Stimulated activated CD4-positive, alpha-beta T cell treated with anti-CD3 and anti-CD28 coated beads, Interleukin-12 subunit alpha, Interleukin-12 subunit beta, amount 100 ng/mL, for 4 hours (primary cell): ENCODE results near the gene DMWD.

Experiments used
- DNase-seq: peaks from one replicate; pipeline ENCODE4 v3.0.0-alpha.2; 2020

Gene DMWD

DNA sequence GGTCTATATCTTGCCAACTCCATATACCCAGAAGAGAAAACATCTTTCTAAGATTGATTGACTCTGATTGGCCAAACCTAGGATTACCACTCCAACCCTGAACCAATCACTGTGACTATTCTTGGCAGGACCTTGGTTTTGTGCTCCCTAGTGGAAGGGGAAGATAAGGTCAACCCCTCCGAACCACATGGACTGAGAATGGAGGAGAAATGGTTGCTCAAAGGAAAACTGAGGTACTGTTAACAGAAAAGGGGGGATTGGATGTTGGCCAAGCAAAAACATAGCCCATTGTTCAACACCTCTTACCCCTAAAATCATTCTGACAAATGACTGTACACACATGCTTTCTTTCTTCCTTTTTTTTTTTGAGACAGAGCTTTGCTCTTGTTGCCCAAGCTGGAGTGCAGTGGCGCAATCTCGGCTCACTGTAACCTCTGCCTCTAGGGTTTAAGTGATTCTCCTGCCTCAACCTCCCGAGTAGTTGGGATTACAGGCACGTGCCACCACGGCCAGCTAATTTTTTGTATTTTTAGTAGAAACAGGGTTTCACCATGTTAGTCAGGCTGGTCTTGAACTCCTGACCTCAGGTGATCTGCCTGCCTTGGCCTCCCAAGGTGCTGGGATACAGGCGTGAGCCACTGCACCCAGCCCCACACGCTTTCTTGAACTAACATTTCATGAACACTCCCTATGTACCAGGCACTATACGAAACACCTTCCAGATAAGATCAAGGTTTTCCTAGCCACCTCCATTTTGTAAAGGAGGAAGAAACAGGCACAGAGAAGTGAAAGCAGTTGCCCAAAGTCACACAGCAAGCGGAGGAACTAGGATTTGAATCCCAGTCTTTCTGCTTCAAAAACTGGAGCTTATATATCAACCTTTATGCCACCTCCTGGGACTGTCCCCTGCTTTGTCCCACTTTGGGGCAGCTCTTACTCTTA is 52.9 kb downstream of the DMWD start:
- no peak for DNase-seq

DNA sequence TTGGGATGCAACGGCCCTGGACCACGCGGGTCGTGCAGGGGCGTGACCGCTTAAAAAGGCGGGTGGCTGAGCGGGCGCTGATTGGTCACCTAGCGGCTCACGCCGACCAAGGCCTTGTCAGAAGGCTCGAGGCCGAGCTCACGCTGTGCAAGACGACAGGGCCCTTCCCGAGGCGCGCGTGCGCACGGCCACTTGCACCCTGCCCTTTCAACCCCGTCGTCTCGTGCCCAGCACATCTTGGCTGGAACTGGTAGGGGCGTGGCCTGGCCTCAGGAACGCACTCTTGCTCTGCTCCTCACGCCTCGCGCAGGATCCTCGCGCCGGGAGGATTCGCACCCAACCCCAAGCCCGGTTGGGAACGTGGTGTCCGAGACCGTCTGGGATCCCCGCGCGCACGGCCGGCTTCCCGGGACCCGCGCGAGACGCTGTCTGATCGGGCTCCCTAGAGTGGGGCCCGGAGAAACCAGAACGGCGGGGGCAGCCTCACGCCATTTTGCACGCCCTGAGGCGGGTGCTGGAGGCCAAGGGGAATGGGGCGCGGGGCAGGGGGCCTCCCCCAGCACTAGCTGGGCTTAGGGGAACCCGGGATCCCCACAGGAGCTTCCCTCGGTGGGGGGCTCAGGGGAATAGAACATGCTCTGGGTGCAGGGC is 59.4 kb downstream of the DMWD start, which contains the start of gene MEIOSIN:
Gene MEIOSIN (plus strand): TSS at position 280 of the 651 bp plus-strand sequence. CDS start 1,938 bp downstream, outside the sequence.
- DNase-seq: no peak
